ENCODE data around the gene MAPK8. TPM values are rescaled to one million over a fixed set of nuclear protein-coding genes. Genes with fewer than 3 reads are reported as not detected.

The MAPK8 gene
- total and polyA plus RNA-seq, 7 experiments from 2014 or later = 22.2 to 63.9 (median 41.9) TPM

DNA sequence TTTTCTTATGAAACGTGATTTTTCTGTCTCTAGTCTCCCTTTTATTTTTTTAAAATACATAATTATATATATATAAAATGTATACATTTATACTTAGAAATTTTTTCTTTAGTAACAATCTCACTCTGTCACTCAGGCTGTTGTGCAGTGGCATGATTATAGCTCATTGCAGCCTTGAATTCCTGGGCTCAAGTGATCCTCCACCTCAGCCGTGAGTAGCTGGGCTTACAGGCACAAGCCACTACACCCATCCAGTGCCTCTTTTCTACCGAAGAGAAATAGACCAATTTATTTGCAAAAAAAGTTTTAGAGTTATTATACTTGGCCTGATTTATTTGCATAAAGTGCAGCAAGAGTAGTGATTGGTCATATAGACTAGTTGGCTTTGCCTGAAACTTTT lies 72.2 kb downstream of the MAPK8 start:
- Mint-ChIP-seq H3K27me3 (no peaks in the 10 kb centered on the region), H3K4me3 (no peak overlapping the region), H3K9me3 (peaks cover 0 to 80% (median 18%) of the 10 kb centered on the region in 11 donors), H3K36me3 (peaks cover 0 to 27% (median 24%) of the 10 kb centered on the region in 5 donors), H3K4me1 (peaks cover 0 to 8% (median 5%) of the 10 kb centered on the region in 7 donors), H3K27ac (no peak overlapping the region)
- no peak overlapping the region for H3K4me3 ChIP-seq (ENCODE audit: low read length)
- no peaks in the 10 kb centered on the region for H3K4me1 ChIP-seq (ENCODE audit: control insufficient read depth in 2 of 2, insufficient read depth in 2 of 2, low read length in 2 of 2)
- ChIA-PET POLR2A (no interaction called here), CTCF (no interaction called here)
- H3K27me3 ChIP-seq (ENCODE audit: control insufficient read depth in 2 of 2, insufficient read depth in 2 of 2, low read length in 2 of 2) = no peaks in the 10 kb centered on the region
- no peak for ATAC-seq
- DNase-seq = no peak
- intact Hi-C loops (cut with micrococcal nuclease) = no loop called here
- peaks cover 0 to 5% (median 0%) of the 10 kb centered on the region in 3 experiments for H3K9me3 ChIP-seq (ENCODE audit: control insufficient read depth in 2 of 3, low read length in 3 of 3)
- no peak overlapping the region for H3K27ac ChIP-seq (ENCODE audit: low read depth, low read length)
- no peaks in the 10 kb centered on the region for H3K36me3 ChIP-seq (ENCODE audit: control insufficient read depth in 2 of 3, insufficient read depth in 3 of 3, low read length in 3 of 3)

DNA sequence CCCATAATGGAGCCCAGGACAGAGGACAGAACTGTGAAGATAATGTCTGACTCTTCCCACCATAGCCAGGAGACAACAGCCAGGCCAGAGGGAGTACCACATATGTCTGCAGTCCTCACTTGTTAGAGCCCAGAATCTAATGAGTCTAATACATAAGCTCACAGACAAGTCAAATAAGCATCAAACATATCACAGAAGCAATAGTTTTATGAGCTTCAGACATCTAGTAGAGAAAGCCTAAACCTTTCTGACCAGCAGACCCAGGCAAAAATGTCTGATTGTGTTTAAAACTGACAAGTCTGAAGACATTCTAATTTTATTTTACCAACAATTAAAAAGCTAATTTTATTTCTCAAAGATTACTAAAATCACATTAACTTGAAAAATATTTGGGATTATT lies 75.5 kb downstream of the MAPK8 start:
- peaks cover 0 to 22% (median 13%) of the 10 kb centered on the region in 7 donors for H3K4me1 Mint-ChIP-seq
- Histone ChIP-seq H3K9me3 (ENCODE audit: control insufficient read depth in 2 of 3, low read length in 3 of 3) (peaks cover 0 to 5% (median 0%) of the 10 kb centered on the region in 3 experiments), H3K4me1 (ENCODE audit: control insufficient read depth in 2 of 2, insufficient read depth in 2 of 2, low read length in 2 of 2) (no peaks in the 10 kb centered on the region), H3K36me3 (ENCODE audit: control insufficient read depth in 2 of 3, insufficient read depth in 3 of 3, low read length in 3 of 3) (no peaks in the 10 kb centered on the region), H3K27me3 (ENCODE audit: control insufficient read depth in 2 of 2, insufficient read depth in 2 of 2, low read length in 2 of 2) (no peaks in the 10 kb centered on the region), H3K27ac (ENCODE audit: low read depth, low read length) (no peak overlapping the region), H3K4me3 (ENCODE audit: low read length) (no peak overlapping the region)
- intact Hi-C loops (cut with micrococcal nuclease) = no loop called here
- ATAC-seq = no peak
- no peaks in the 10 kb centered on the region for H3K27me3 Mint-ChIP-seq
- no peak for DNase-seq
- no peak overlapping the region for H3K4me3 Mint-ChIP-seq
- ChIA-PET POLR2A (no interaction called here), CTCF (no interaction called here)
- no peak overlapping the region for H3K27ac Mint-ChIP-seq
- H3K36me3 Mint-ChIP-seq = peaks cover 0 to 15% (median 9%) of the 10 kb centered on the region in 5 donors
- H3K9me3 Mint-ChIP-seq = peaks cover 0 to 47% (median 6%) of the 10 kb centered on the region in 11 donors

DNA sequence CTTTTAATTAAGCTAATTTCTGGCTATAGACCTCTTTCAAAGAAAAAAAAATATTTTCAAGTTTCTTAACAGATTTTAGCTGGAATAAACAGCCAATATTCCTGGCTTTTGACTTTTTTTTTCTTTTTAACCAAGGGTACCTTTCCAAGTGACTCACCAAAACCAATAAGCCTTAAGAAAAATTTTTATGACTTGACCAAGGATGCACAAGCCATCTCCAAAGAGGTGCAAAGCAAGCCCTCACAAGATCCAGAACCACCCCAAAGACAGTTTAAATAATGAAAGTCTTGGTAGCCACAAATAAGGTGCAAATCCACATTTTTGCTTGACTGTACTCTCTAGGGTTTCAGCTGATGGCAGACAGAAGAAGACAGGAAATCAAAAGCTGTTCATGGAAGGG lies 76.5 kb downstream of the MAPK8 start:
- no peak overlapping the region for H3K27ac Mint-ChIP-seq
- Histone ChIP-seq H3K4me1 (ENCODE audit: control insufficient read depth in 2 of 2, insufficient read depth in 2 of 2, low read length in 2 of 2) (no peaks in the 10 kb centered on the region), H3K9me3 (ENCODE audit: control insufficient read depth in 2 of 3, low read length in 3 of 3) (peaks cover 0 to 5% (median 0%) of the 10 kb centered on the region in 3 experiments), H3K4me3 (ENCODE audit: low read length) (no peak overlapping the region), H3K27me3 (ENCODE audit: control insufficient read depth in 2 of 2, insufficient read depth in 2 of 2, low read length in 2 of 2) (no peaks in the 10 kb centered on the region), H3K27ac (ENCODE audit: low read depth, low read length) (no peak overlapping the region), H3K36me3 (ENCODE audit: control insufficient read depth in 2 of 3, insufficient read depth in 3 of 3, low read length in 3 of 3) (no peaks in the 10 kb centered on the region)
- no peak for ATAC-seq
- intact Hi-C loops (cut with micrococcal nuclease) = no loop called here
- H3K4me3 Mint-ChIP-seq = no peak overlapping the region
- H3K4me1 Mint-ChIP-seq = peaks cover 0 to 32% (median 22%) of the 10 kb centered on the region in 7 donors
- ChIA-PET POLR2A (interaction anchor here (0.7 kb wide), 1 partner anchor 23 kb away, joined by 3 read pairs; no protein-coding TSS in a partner anchor), CTCF (interaction anchor here (1.3 kb wide), 1 partner anchor 21 kb away, joined by 3 read pairs; no protein-coding TSS in a partner anchor)
- peaks cover 0 to 40% (median 6%) of the 10 kb centered on the region in 11 donors for H3K9me3 Mint-ChIP-seq
- no peaks in the 10 kb centered on the region for H3K27me3 Mint-ChIP-seq
- DNase-seq = no peak
- peaks cover 0 to 14% (median 8%) of the 10 kb centered on the region in 5 donors for H3K36me3 Mint-ChIP-seq

DNA sequence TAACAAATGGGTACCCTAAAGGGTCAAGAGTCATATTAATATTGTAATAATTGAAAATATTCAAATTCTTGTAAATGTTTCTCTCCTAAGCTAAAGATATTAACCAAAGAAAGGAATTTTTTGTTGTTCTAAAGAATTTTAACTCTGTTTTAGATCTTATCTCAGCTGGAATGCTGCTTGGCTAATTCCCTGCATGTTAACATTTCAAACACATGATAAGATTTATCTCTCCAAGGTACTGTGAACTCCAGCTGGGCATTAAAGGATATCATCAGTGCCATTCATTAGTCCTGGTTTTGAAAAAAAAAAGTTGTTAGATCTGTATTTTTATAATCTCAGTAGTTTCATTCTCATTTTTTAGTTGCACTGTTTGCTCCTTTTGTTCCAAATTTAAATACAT lies 76.9 kb downstream of the MAPK8 start:
- no peaks in the 10 kb centered on the region for H3K27me3 Mint-ChIP-seq
- ATAC-seq (no peak), DNase-seq (no peak)
- Histone ChIP-seq H3K36me3 (ENCODE audit: control insufficient read depth in 2 of 3, insufficient read depth in 3 of 3, low read length in 3 of 3) (no peaks in the 10 kb centered on the region), H3K4me3 (ENCODE audit: low read length) (no peak overlapping the region), H3K9me3 (ENCODE audit: control insufficient read depth in 2 of 3, low read length in 3 of 3) (peaks cover 0 to 5% (median 0%) of the 10 kb centered on the region in 3 experiments), H3K4me1 (ENCODE audit: control insufficient read depth in 2 of 2, insufficient read depth in 2 of 2, low read length in 2 of 2) (no peaks in the 10 kb centered on the region), H3K27ac (ENCODE audit: low read depth, low read length) (no peak overlapping the region), H3K27me3 (ENCODE audit: control insufficient read depth in 2 of 2, insufficient read depth in 2 of 2, low read length in 2 of 2) (no peaks in the 10 kb centered on the region)
- POLR2A ChIA-PET = no interaction called here
- intact Hi-C loops (cut with micrococcal nuclease) = no loop called here
- H3K36me3 Mint-ChIP-seq = peaks cover 0 to 10% (median 5%) of the 10 kb centered on the region in 5 donors
- H3K27ac Mint-ChIP-seq = no peak overlapping the region
- no peak overlapping the region for H3K4me3 Mint-ChIP-seq
- peaks cover 0 to 36% (median 6%) of the 10 kb centered on the region in 11 donors for H3K9me3 Mint-ChIP-seq
- CTCF ChIA-PET = interaction anchor here (0.7 to 1.3 kb wide), 2 partner anchors 22 to 1049 kb away, joined by 3 read pairs; no protein-coding TSS in a partner anchor
- peaks cover 0 to 36% (median 24%) of the 10 kb centered on the region in 7 donors for H3K4me1 Mint-ChIP-seq

DNA sequence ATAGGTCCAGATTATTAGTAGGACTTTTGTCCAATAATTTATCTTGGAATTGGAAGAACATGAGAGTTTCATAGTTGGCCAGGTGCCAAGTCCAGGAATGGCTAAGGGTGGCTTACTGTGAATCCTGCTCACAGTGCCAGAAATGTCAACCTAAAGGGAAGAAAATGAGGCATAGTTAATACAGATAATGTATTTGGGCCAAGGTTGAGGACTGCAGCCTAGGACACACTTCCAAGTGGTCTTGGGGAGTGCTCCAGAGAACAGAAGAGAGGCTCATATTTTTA lies 78.2 kb downstream of the MAPK8 start:
- Mint-ChIP-seq H3K4me3 (no peak overlapping the region), H3K9me3 (peaks cover 0 to 23% (median 6%) of the 10 kb centered on the region in 11 donors), H3K4me1 (peaks cover 6 to 48% (median 37%) of the 10 kb centered on the region in 7 donors), H3K36me3 (peaks cover 0 to 7% (median 3%) of the 10 kb centered on the region in 5 donors), H3K27me3 (no peaks in the 10 kb centered on the region), H3K27ac (peak overlapping the region in 3 of 9 donors; percentile 1 to 60 (median 53))
- ATAC-seq (no peak), DNase-seq (no peak)
- ChIA-PET CTCF (no interaction called here), POLR2A (interaction anchor here (1.1 kb wide), 1 partner anchor 12 kb away, joined by 3 read pairs; no protein-coding TSS in a partner anchor)
- Histone ChIP-seq H3K4me1 (ENCODE audit: control insufficient read depth in 2 of 2, insufficient read depth in 2 of 2, low read length in 2 of 2) (peaks cover 0 to 4% of the 10 kb centered on the region in 2 donors), H3K27ac (ENCODE audit: low read depth, low read length) (no peak overlapping the region), H3K36me3 (ENCODE audit: control insufficient read depth in 2 of 3, insufficient read depth in 3 of 3, low read length in 3 of 3) (no peaks in the 10 kb centered on the region), H3K9me3 (ENCODE audit: control insufficient read depth in 2 of 3, low read length in 3 of 3) (peaks cover 0 to 5% (median 0%) of the 10 kb centered on the region in 3 experiments), H3K4me3 (ENCODE audit: low read length) (no peak overlapping the region), H3K27me3 (ENCODE audit: control insufficient read depth in 2 of 2, insufficient read depth in 2 of 2, low read length in 2 of 2) (no peaks in the 10 kb centered on the region)
- intact Hi-C loops (cut with micrococcal nuclease) = no loop called here

DNA sequence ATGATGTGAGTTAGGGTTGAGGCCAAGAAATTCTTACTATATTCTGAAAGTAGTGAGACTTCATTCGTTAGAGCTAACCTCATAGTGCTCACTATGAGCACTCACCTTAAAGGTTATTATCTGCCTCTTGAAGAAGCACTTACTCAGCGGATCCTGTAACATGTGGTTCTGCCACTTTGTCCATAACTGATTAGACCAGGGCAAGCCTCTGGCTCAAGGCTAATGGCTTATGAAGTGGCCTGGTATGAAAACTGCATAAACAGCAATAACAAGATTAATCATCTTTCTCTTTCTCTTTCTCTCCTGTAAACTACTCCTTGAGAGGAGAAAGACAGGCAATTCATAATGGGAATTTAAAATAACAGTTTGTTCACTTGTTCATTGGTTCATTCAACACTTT lies 82.8 kb downstream of the MAPK8 start:
- Mint-ChIP-seq H3K27ac (peak overlapping the region in 3 of 9 donors; percentile 3 to 66 (median 10)), H3K27me3 (peaks cover 0 to 4% (median 0%) of the 10 kb centered on the region in 5 donors), H3K4me1 (peaks cover 33 to 87% (median 78%) of the 10 kb centered on the region in 7 donors), H3K36me3 (no peaks in the 10 kb centered on the region), H3K4me3 (peak overlapping the region in 2 of 10 donors; percentile 0 to 7), H3K9me3 (no peaks in the 10 kb centered on the region)
- no peaks in the 10 kb centered on the region for H3K9me3 ChIP-seq (ENCODE audit: control insufficient read depth in 2 of 3, low read length in 3 of 3)
- no peaks in the 10 kb centered on the region for H3K36me3 ChIP-seq (ENCODE audit: control insufficient read depth in 2 of 3, insufficient read depth in 3 of 3, low read length in 3 of 3)
- ATAC-seq (no peak), DNase-seq (no peak)
- intact Hi-C loops (cut with micrococcal nuclease) = no loop called here
- H3K4me1 ChIP-seq (ENCODE audit: control insufficient read depth in 2 of 2, insufficient read depth in 2 of 2, low read length in 2 of 2) = peaks cover 0 to 20% of the 10 kb centered on the region in 2 donors
- H3K4me3 ChIP-seq (ENCODE audit: low read length) = no peak overlapping the region
- ChIA-PET POLR2A (no interaction called here), CTCF (no interaction called here)
- no peak overlapping the region for H3K27ac ChIP-seq (ENCODE audit: low read depth, low read length)
- H3K27me3 ChIP-seq (ENCODE audit: control insufficient read depth in 2 of 2, insufficient read depth in 2 of 2, low read length in 2 of 2) = no peaks in the 10 kb centered on the region

Data from naive thymus-derived CD4-positive, alpha-beta T cell (primary cell).